Spleen (tissue), 11 donors: ENCODE data around the gene PSMB9. TPM values are rescaled to one million over a fixed set of nuclear protein-coding genes. Genes with fewer than 3 reads are reported as not detected.

Experiments
- DNase-seq: peaks from one replicate; pipeline ENCODE4 v3.0.0-alpha.2; 2020
- H3K27ac ChIP-seq, 8 donors: fragments of 200-600 bp; sonication (generic) in 7 of 8; 1 replicate in 4 of 8; 2 replicates in 4 of 8; pipeline versions ENCODE4 v1.5.0 to v1.8.0; 2016 to 2021; ENCODE audit warnings: inconsistent platforms in 4 of 8, mild to moderate bottlenecking in 4 of 8, moderate library complexity in 1 of 8
- H3K27me3 ChIP-seq, 7 donors: fragments of 200-600 bp; sonication (generic) in 6 of 7; replicated peaks in 1 of 7; 1 replicate in 4 of 7; 2 replicates in 3 of 7; pipeline versions ENCODE4 v1.5.0 to v1.8.0; 2016 to 2021; ENCODE audit warnings: inconsistent platforms in 3 of 7, mild to moderate bottlenecking in 1 of 7
- H3K36me3 ChIP-seq, 6 donors: fragments of 200-600 bp; sonication (generic) in 5 of 6; 1 replicate in 4 of 6; 2 replicates in 2 of 6; pipeline versions ENCODE4 v1.5.0 to v1.8.0; 2016 to 2021; ENCODE audit warnings: inconsistent platforms in 2 of 6
- H3K4me1 ChIP-seq, 6 donors: fragments of 200-600 bp; sonication (generic) in 5 of 6; 1 replicate in 3 of 6; 2 replicates in 3 of 6; pipeline versions ENCODE4 v1.5.0 to v1.8.0; 2016 to 2021; ENCODE audit warnings: inconsistent platforms in 3 of 6
- H3K4me3 ChIP-seq, 8 donors: fragments of 200-600 bp; sonication (generic) in 7 of 8; 1 replicate in 4 of 8; 2 replicates in 4 of 8; pipeline versions ENCODE4 v1.5.0 to v1.8.0; 2016 to 2021; ENCODE audit warnings: inconsistent platforms in 4 of 8, mild to moderate bottlenecking in 4 of 8, moderate library complexity in 2 of 8
- H3K9me3 ChIP-seq, 8 donors: fragments of 200-600 bp; sonication (generic) in 7 of 8; 1 replicate in 4 of 8; 2 replicates in 4 of 8; pipeline versions ENCODE4 v1.5.0 to v1.8.0; 2016 to 2021; ENCODE audit warnings: inconsistent platforms in 4 of 8
- CTCF ChIP-seq, 11 experiments: fragments of 200-600 bp in 7 of 11; fragments of 450-650 bp in 4 of 11; sonication (generic) in 4 of 11; IDR thresholded peaks in 8 of 11; conservative IDR thresholded peaks in 3 of 11; 1 replicate in 7 of 11; 2 replicates in 4 of 11; pipeline versions ENCODE4 v1.4.0 to v1.8.0; 2016 to 2021; ENCODE audit warnings: antibody characterized with exemption in 11 of 11, inconsistent platforms in 4 of 11, mild to moderate bottlenecking in 1 of 11
- POLR2A ChIP-seq, 3 donors: fragments of 450-650 bp; IDR thresholded peaks; one replicate each; pipeline ENCODE4 v1.5.1; 2017; ENCODE audit warnings: antibody characterized with exemption in 3 of 3, mild to moderate bottlenecking in 1 of 3
- POLR2AphosphoS5 ChIP-seq, 3 donors: sonication (generic); formaldehyde crosslinking; IDR thresholded peaks; one replicate each; pipeline ENCODE4 v1.5.1; 2017; ENCODE audit warnings: antibody characterized with exemption in 3 of 3
- WGBS, 5 donors: extraction: QIAGEN DNeasy Blood & Tissue Kit in 3 of 5; methylation state at CpG; one replicate each; pipeline versions ENCODE4 v1.1.5 to v1.1.7; 2013 to 2018; 5-methylcytosine and 5-hydroxymethylcytosine counted together
- intact Hi-C: fragments of 100-400 bp; cut with DNase I; formaldehyde crosslinking; loops from one replicate; pipeline ENCODE4 v1.15.0; 2023; ENCODE audit warnings: low total_unique reads
- polyA plus RNA-seq, 3 donors: library from polyadenylated mRNA; stranded (reverse); fragments of 200-250 nt; gene quantifications; one replicate each; pipeline ENCODE4 v1.2.1, GENCODE V29; 2013
- total RNA-seq, 7 donors: library from RNA; depleted of rRNA in 3 of 7; stranded (reverse); fragments of >200 nt in 3 of 7; fragmentation: NEBNext Ultra II Directional in 4 of 7; extraction: Animal tissue kit (Norgen Biotek cat#: 25700) in 4 of 7; gene quantifications; one replicate each; pipeline versions ENCODE4 v1.1.0 to v1.2.1, GENCODE V29; 2016 to 2021
- donor health status: healthy with polysubstance abuse.
- donor health status: DM: no; HTN: no; CAD: no; lungs with moderate emphysema.
- donor health status: DM: no; HTN: no; CAD: no.
- donor health status: Bipolar disorder and iron deficiency.
- donor health status: healthy.
- donor health status: DM: no; HTN: no; CAD: no.
- donor health status: DM: yes; HTN: yes; CAD: no.

The PSMB9 gene
- total and polyA plus RNA-seq, 10 donors = 141 to 328 (median 172) TPM

GRCh38 chr6:32885698-32886286 lies 31.8 kb downstream of the PSMB9 start:
- no peaks in the 10 kb centered on the region for H3K27me3 ChIP-seq
- no peak for DNase-seq
- intact Hi-C loops = loop anchor here (2.0 kb wide), 1 partner anchor 99 kb away; no protein-coding TSS in a partner anchor
- TF ChIP-seq CTCF (IDR thresholded peaks at IDR 0.05 in 8 of 11, conservative IDR thresholded peaks at IDR 0.05 in 3 of 11) (peak; percentile 39 to 81 (median 65)), POLR2AphosphoS5 (IDR thresholded peaks at IDR 0.05) (no peak)
- H3K4me3 ChIP-seq = no peak overlapping the region
- peaks cover 0 to 29% (median 17%) of the 10 kb centered on the region in 6 donors for H3K4me1 ChIP-seq
- peak overlapping the region in 1 of 8 donors; percentile 28 for H3K27ac ChIP-seq
- no peaks in the 10 kb centered on the region for H3K9me3 ChIP-seq
- WGBS, 5 donors = 38 to 60% (median 47%) methylated on average over 4 of the region's 4 CpGs
- H3K36me3 ChIP-seq = no peaks in the 10 kb centered on the region

- Histone ChIP-seq H3K27ac (peak overlapping the region in 7 of 8 donors; percentile 2 to 35 (median 24)), H3K36me3 (no peaks in the 10 kb centered on the region), H3K4me3 (no peak overlapping the region), H3K9me3 (no peaks in the 10 kb centered on the region), H3K27me3 (no peaks in the 10 kb centered on the region), H3K4me1 (peaks cover 0 to 35% (median 17%) of the 10 kb centered on the region in 6 donors)
- TF ChIP-seq CTCF (IDR thresholded peaks at IDR 0.05 in 8 of 11, conservative IDR thresholded peaks at IDR 0.05 in 3 of 11) (no peak), POLR2AphosphoS5 (IDR thresholded peaks at IDR 0.05) (no peak), POLR2A (IDR thresholded peaks at IDR 0.05) (no peak)
- 52 to 78% (median 63%) methylated on average over 3 of the region's 3 CpGs for WGBS, 5 donors
- DNase-seq = no peak
- intact Hi-C loops = loop anchor here (2.0 kb wide), 1 partner anchor 98 kb away; no protein-coding TSS in a partner anchor
Observed at GRCh38 chr6:32886681-32887383, 32.8 kb downstream of the PSMB9 start.

- no peaks in the 10 kb centered on the region for H3K27me3 ChIP-seq
- H3K4me1 ChIP-seq = peaks cover 0 to 37% (median 17%) of the 10 kb centered on the region in 6 donors
- H3K36me3 ChIP-seq = no peaks in the 10 kb centered on the region
- peak overlapping the region in 5 of 8 donors; percentile 16 to 35 (median 28) for H3K27ac ChIP-seq
- no peak for DNase-seq
- no peaks in the 10 kb centered on the region for H3K9me3 ChIP-seq
- intact Hi-C loops = loop anchor here (2.0 kb wide), 1 partner anchor 97 kb away; no protein-coding TSS in a partner anchor
- WGBS, 5 donors = 81 to 90% (median 87%) methylated on average over 5 of the region's 5 CpGs
- no peak for TF ChIP-seq POLR2A (IDR thresholded peaks at IDR 0.05)
- TF ChIP-seq CTCF (IDR thresholded peaks at IDR 0.05 in 8 of 11, conservative IDR thresholded peaks at IDR 0.05 in 3 of 11) = no peak
- no peak for TF ChIP-seq POLR2AphosphoS5 (IDR thresholded peaks at IDR 0.05)
- no peak overlapping the region for H3K4me3 ChIP-seq
Observed at GRCh38 chr6:32887616-32888015, 33.6 kb downstream of the PSMB9 start.

GRCh38 chr6:32888576-32888975 lies 34.6 kb downstream of the PSMB9 start:
- intact Hi-C loops = no loop called here
- Histone ChIP-seq H3K4me3 (no peak overlapping the region), H3K27ac (no peak overlapping the region), H3K36me3 (no peaks in the 10 kb centered on the region), H3K4me1 (peaks cover 3 to 47% (median 20%) of the 10 kb centered on the region in 6 donors), H3K27me3 (no peaks in the 10 kb centered on the region), H3K9me3 (no peaks in the 10 kb centered on the region)
- WGBS, 5 donors = 82 to 99% (median 93%) methylated on average over 2 of the region's 2 CpGs
- TF ChIP-seq POLR2AphosphoS5 (IDR thresholded peaks at IDR 0.05) (no peak), POLR2A (IDR thresholded peaks at IDR 0.05) (no peak), CTCF (IDR thresholded peaks at IDR 0.05 in 8 of 11, conservative IDR thresholded peaks at IDR 0.05 in 3 of 11) (no peak)
- DNase-seq = no peak
